Measurements from ENCODE around the gene EDDM13. TPM values are rescaled to one million over a fixed set of nuclear protein-coding genes. Genes with fewer than 3 reads are reported as not detected.
"Not testable (repeated sequence)": the region's sequence is repeated elsewhere in the genome, so short reads cannot be mapped to it uniquely, and the experiment has no call there.

The EDDM13 gene, protein sequence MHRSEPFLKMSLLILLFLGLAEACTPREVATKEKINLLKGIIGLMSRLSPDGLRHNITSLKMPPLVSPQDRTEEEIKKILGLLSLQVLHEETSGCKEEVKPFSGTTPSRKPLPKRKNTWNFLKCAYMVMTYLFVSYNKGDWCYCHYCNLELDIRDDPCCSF
- total RNA-seq: 10 to 100 TPM in 2 of 4 donors, 1 to 10 TPM in 2; 6.0 to 25.8 (median 11.4) TPM

- peaks cover 4% of the 10 kb centered on the region for H3K36me3 ChIP-seq
- no peak within 1 kb of the TSS for H3K27ac ChIP-seq
- no peaks in the 10 kb centered on the region for H3K27me3 ChIP-seq
- H3K9me3 ChIP-seq: no peaks in the 10 kb centered on the region
- H3K4me3 ChIP-seq: no peak within 1 kb of the TSS
- DNase-seq (ENCODE audit: low spot score in 2 of 2): no peak
- WGBS: 89% methylated on average over 6 of the region's 6 CpGs
- TF ChIP-seq POLR2A (IDR thresholded peaks at IDR 0.05): no peak
- TF ChIP-seq EP300 (IDR thresholded peaks at IDR 0.05): no peak
- no peak for TF ChIP-seq POLR2AphosphoS5 (IDR thresholded peaks at IDR 0.05)
- TF ChIP-seq, protein P1, sequence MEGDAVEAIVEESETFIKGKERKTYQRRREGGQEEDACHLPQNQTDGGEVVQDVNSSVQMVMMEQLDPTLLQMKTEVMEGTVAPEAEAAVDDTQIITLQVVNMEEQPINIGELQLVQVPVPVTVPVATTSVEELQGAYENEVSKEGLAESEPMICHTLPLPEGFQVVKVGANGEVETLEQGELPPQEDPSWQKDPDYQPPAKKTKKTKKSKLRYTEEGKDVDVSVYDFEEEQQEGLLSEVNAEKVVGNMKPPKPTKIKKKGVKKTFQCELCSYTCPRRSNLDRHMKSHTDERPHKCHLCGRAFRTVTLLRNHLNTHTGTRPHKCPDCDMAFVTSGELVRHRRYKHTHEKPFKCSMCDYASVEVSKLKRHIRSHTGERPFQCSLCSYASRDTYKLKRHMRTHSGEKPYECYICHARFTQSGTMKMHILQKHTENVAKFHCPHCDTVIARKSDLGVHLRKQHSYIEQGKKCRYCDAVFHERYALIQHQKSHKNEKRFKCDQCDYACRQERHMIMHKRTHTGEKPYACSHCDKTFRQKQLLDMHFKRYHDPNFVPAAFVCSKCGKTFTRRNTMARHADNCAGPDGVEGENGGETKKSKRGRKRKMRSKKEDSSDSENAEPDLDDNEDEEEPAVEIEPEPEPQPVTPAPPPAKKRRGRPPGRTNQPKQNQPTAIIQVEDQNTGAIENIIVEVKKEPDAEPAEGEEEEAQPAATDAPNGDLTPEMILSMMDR (IDR thresholded peaks at IDR 0.05): no peak
- no peaks in the 10 kb centered on the region for H3K4me1 ChIP-seq
Observed at GRCh38 chr19:56272161-56272798, at the start of gene EDDM13. Gene EDDM13, plus strand, starts transcription at chr19:56272748. Its CDS starts 87 bp downstream, at chr19:56272835.

GRCh38 chr19:56222901-56223300 lies 49.6 kb upstream of the EDDM13 start:
- 85% methylated on average over 6 of the region's 6 CpGs for WGBS
- DNase-seq (ENCODE audit: low spot score in 2 of 2): no peak
- Histone ChIP-seq H3K4me3 (no peak overlapping the region), H3K27me3 (no peaks in the 10 kb centered on the region), H3K9me3 (no peaks in the 10 kb centered on the region), H3K27ac (no peak overlapping the region), H3K36me3 (peaks cover 11% of the 10 kb centered on the region), H3K4me1 (no peaks in the 10 kb centered on the region)
- no peak for TF ChIP-seq POLR2A (IDR thresholded peaks at IDR 0.05)
- TF ChIP-seq, protein P1 (IDR thresholded peaks at IDR 0.05): no peak

- Histone ChIP-seq H3K36me3 (peaks cover 11% of the 10 kb centered on the region), H3K27me3 (no peaks in the 10 kb centered on the region), H3K4me3 (no peak overlapping the region), H3K9me3 (no peaks in the 10 kb centered on the region), H3K27ac (no peak overlapping the region), H3K4me1 (no peaks in the 10 kb centered on the region)
- 89% methylated on average over 9 of the region's 9 CpGs for WGBS
- TF ChIP-seq, protein P1 (IDR thresholded peaks at IDR 0.05): no peak
- TF ChIP-seq POLR2AphosphoS5 (IDR thresholded peaks at IDR 0.05): no peak
- no peak for TF ChIP-seq EP300 (IDR thresholded peaks at IDR 0.05)
- no peak for TF ChIP-seq POLR2A (IDR thresholded peaks at IDR 0.05)
- DNase-seq (ENCODE audit: low spot score in 2 of 2): no peak
Observed at GRCh38 chr19:56223481-56223880, 49.1 kb upstream of the EDDM13 start.

DNA sequence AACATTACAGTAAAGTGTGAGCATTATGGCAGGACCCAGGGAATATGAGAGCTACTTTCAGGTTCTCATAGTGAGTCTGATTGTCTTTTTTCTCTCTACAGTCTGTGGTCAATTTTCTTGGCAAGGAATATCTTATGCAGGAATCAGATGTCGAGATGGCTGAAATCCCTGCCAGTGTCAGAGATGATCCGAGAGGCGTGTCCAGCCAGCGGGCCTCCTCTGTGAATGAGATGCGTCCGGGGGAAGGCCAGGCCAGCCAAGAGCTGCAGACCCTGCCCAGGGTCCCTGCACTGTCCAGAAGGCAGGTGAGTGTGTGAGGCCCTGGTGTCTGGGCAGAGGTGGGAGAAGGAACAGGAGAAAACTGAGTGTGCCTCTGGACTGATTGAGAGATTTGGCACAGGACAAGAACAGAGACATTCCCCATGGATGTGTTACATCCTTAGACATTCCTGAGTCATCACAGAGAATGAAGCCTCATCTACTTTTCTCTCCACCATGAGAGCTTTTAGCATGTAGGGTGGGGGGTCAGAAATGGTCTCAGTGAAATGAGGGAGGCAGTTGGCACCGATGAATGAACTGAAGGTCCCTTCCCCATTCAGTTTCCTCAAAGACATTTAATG lies 27.3 kb upstream of the EDDM13 start:
- Histone ChIP-seq H3K4me3 (no peak overlapping the region), H3K4me1 (no peaks in the 10 kb centered on the region), H3K9me3 (no peaks in the 10 kb centered on the region), H3K27ac (no peak overlapping the region), H3K36me3 (no peaks in the 10 kb centered on the region), H3K27me3 (no peaks in the 10 kb centered on the region)
- 90% methylated on average over 7 of the region's 7 CpGs for WGBS
- DNase-seq (ENCODE audit: low spot score in 2 of 2): no peak
- TF ChIP-seq EP300 (IDR thresholded peaks at IDR 0.05) (no peak), POLR2A (IDR thresholded peaks at IDR 0.05) (no peak), POLR2AphosphoS5 (IDR thresholded peaks at IDR 0.05) (no peak)
- TF ChIP-seq, protein P1 (IDR thresholded peaks at IDR 0.05): no peak

DNA sequence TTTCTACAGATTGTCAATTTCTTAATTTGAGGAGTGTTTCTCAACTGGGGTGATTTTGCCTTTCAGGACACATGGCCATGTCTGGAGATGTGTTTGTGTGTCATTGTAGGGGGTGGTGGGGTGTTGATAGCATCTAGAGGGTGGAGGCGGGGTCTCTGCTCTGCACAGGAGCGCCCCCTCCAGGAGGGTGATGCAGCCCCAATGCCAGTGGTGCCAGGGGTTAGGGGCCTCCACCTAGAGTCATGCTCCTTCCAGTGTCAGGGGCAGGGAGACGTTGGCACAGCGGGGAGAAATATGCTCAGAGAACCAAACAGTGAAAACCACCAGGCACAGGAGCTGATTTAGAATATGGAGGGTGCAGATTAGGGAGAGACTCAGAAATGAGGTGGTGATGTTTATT lies 26.8 kb upstream of the EDDM13 start:
- not testable (repeated sequence) for H3K4me1 ChIP-seq; H3K27me3 ChIP-seq; DNase-seq (ENCODE audit: low spot score in 2 of 2); H3K36me3 ChIP-seq; H3K4me3 ChIP-seq; H3K27ac ChIP-seq; H3K9me3 ChIP-seq
- WGBS: 64% methylated on average over 4 of the region's 4 CpGs

- H3K4me1 ChIP-seq; H3K27me3 ChIP-seq; DNase-seq (ENCODE audit: low spot score in 2 of 2); H3K9me3 ChIP-seq; H3K4me3 ChIP-seq; H3K27ac ChIP-seq; H3K36me3 ChIP-seq: not testable (repeated sequence)
- WGBS: 90% methylated on average over 8 of the region's 8 CpGs
Observed at GRCh38 chr19:56248736-56249338, 23.7 kb upstream of the EDDM13 start.
